Thyroid gland (tissue), 4 donors: ENCODE results near the gene PRPS1L1.

Experiments used
- CTCF ChIP-seq, 6 experiments: fragments of 200-600 bp in 3 of 6; fragments of 450-650 bp in 3 of 6; sonication (generic) in 3 of 6; IDR thresholded peaks; one replicate each; pipeline ENCODE4 v1.5.1; 2016 to 2019; ENCODE audit warnings: antibody characterized with exemption in 6 of 6, mild to moderate bottlenecking in 2 of 6, inconsistent platforms in 1 of 6, moderate library complexity in 1 of 6
- POLR2A ChIP-seq, 2 donors: fragments of 450-650 bp; IDR thresholded peaks; one replicate each; pipeline ENCODE4 v1.6.1; 2017; ENCODE audit warnings: antibody characterized with exemption in 2 of 2, mild to moderate bottlenecking in 2 of 2, moderate library complexity in 1 of 2

GRCh38 chr7:18018296-18019215, 9.1 kb downstream of the PRPS1L1 start:
- TF ChIP-seq CTCF (IDR thresholded peaks at IDR 0.05) (no peak), POLR2A (IDR thresholded peaks at IDR 0.05) (no peak)
